IPS DF 6.9 (cell line): Measurements from ENCODE around the gene UCN.
A peak's percentile ranks its signal among the peaks of the same experiment; 100 is the strongest.
"Not testable (repeated sequence)": the region's sequence is repeated elsewhere in the genome, so short reads cannot be mapped to it uniquely, and the experiment has no call there.

Source experiments
- DNase-seq: peaks from one replicate; pipeline ENCODE4 v3.0.0-alpha.2; 2013; ENCODE audit warnings: low read depth, low spot score
- H3K27ac ChIP-seq: one replicate; pipeline ENCODE4 v1.5.1; 2013; ENCODE audit warnings: low read length, control low read depth
- H3K27me3 ChIP-seq: 2 replicates; pipeline ENCODE4 v1.6.1; 2013; ENCODE audit warnings: mild to moderate bottlenecking, low read length; ENCODE audit not compliant: control insufficient read depth, insufficient read depth
- H3K36me3 ChIP-seq: 2 replicates; pipeline ENCODE4 v1.6.1; 2013; ENCODE audit warnings: low read length; ENCODE audit not compliant: control insufficient read depth, insufficient read depth
- H3K4me1 ChIP-seq: 2 replicates; pipeline ENCODE4 v1.6.1; 2013; ENCODE audit warnings: low read length; ENCODE audit not compliant: control insufficient read depth, insufficient read depth
- H3K4me3 ChIP-seq: 2 replicates; pipeline ENCODE4 v1.5.1; 2013; ENCODE audit warnings: mild to moderate bottlenecking, low read length
- H3K9me3 ChIP-seq: 2 replicates; pipeline ENCODE4 v1.6.1; 2013; ENCODE audit warnings: low read length, inconsistent platforms; ENCODE audit not compliant: control insufficient read depth, insufficient read depth
- WGBS: extraction: QIAGEN DNeasy Blood & Tissue Kit; methylation state at CpG from one replicate; pipeline ENCODE4 v1.1.7; 2013; ENCODE audit warnings: mixed read lengths, missing lambda C conversion rate; ENCODE audit not compliant: insufficient read length, insufficient coverage; 5-methylcytosine and 5-hydroxymethylcytosine counted together

UCN gene

GRCh38 chr2:27336173-27336572 is 27.9 kb upstream of the UCN start:
- H3K27me3 ChIP-seq = no peaks in the 10 kb centered on the region
- WGBS = no CpG with 5 or more reads among the region's 7 CpGs
- no peak overlapping the region for H3K4me3 ChIP-seq
- no peak overlapping the region for H3K27ac ChIP-seq
- H3K4me1 ChIP-seq = no peaks in the 10 kb centered on the region
- H3K9me3 ChIP-seq = no peaks in the 10 kb centered on the region
- no peak for DNase-seq
- H3K36me3 ChIP-seq = peaks cover 33% of the 10 kb centered on the region

- Histone ChIP-seq H3K9me3 (no peaks in the 10 kb centered on the region), H3K4me3 (no peak overlapping the region), H3K4me1 (no peaks in the 10 kb centered on the region), H3K27me3 (no peaks in the 10 kb centered on the region), H3K36me3 (peaks cover 33% of the 10 kb centered on the region), H3K27ac (no peak overlapping the region)
- DNase-seq = no peak
- WGBS = no CpG with 5 or more reads among the region's 3 CpGs
These were observed 27.1 kb upstream of the UCN start for GRCh38 chr2:27335311-27335710.

DNA sequence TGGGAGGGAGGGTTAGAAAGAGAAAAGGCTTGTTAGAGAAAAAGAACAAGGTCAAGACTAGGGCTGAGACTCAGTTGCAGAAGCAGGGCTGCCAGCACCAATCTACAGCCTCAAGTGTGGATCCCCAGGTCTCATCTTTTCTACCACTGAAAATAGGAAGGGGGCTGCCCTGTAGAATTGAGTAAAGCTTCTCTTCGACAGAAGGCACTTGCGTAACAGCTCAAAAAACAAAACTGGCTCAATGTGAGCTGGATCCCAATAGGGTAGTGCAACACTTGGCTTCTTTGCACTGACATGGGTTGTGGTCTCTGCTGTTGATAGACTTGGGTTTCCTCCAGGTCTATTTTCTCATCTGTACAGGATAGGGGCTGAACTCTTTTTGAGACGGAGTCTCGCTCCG is 16.5 kb upstream of the UCN start:
- Histone ChIP-seq H3K4me3 (no peak overlapping the region), H3K9me3 (no peaks in the 10 kb centered on the region), H3K27ac (no peak overlapping the region), H3K36me3 (peaks cover 19% of the 10 kb centered on the region; the same call in 1 of the 2 replicates), H3K27me3 (no peaks in the 10 kb centered on the region), H3K4me1 (peaks cover 4% of the 10 kb centered on the region; the same call in 1 of the 2 replicates)
- DNase-seq = no peak
- WGBS = no CpG with 5 or more reads among the region's 5 CpGs

DNA sequence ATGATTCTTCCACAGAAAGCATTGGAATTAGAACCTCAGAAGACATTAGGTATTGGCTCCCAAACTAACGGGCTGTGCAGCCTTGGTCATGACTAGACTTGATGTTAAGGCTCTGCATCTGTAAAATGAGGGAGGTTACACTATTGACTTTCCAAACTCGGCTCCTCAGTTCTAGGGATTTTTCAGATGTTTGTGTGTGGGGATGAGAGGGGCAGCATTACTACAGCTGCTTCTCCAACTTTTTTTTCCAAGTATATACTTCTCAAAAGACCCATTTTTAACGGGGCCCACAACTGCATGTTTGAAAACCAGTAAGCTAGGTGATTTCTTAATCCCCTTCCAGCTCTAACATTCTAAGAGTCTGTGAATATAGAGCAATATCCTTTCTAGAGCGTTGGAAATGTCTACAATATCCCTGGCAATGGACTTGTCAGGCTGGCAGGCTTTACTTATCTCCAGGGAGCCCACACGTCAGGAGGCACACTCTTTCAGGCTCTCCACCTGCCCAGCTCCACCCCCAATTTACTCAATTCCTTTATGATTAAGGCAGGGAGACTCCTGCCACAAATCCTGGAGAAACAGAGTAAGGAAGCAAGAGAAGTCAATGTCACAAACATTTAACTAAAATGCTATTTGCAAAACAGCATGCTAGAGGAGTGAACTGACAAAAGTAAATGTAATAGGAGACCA is 15.5 kb upstream of the UCN start:
- Histone ChIP-seq H3K27me3 (no peaks in the 10 kb centered on the region), H3K9me3 (no peaks in the 10 kb centered on the region), H3K36me3 (peaks cover 14% of the 10 kb centered on the region; the same call in 1 of the 2 replicates), H3K4me3 (peak overlapping the region; percentile 55; the same call in 1 of the 2 replicates), H3K27ac (no peak overlapping the region), H3K4me1 (peaks cover 4% of the 10 kb centered on the region; the same call in 1 of the 2 replicates)
- DNase-seq = no peak
- no CpG with 5 or more reads among the region's 5 CpGs for WGBS

GRCh38 chr2:27322766-27323595 is 14.7 kb upstream of the UCN start, which contains the start of gene MPV17:
Gene MPV17, minus strand, starts transcription at chr2:27323097. Its CDS starts 580 bp downstream, at chr2:27322517.
- H3K4me1 ChIP-seq = peaks cover 4% of the 10 kb centered on the region; the same call in 1 of the 2 replicates
- no peaks in the 10 kb centered on the region for H3K27me3 ChIP-seq
- H3K4me3 ChIP-seq = peak within 1 kb of the TSS; percentile 55
- no peak within 1 kb of the TSS for H3K27ac ChIP-seq
- DNase-seq = peak; percentile 84
- H3K36me3 ChIP-seq = peaks cover 7% of the 10 kb centered on the region; the same call in 1 of the 2 replicates
- no peaks in the 10 kb centered on the region for H3K9me3 ChIP-seq
- no CpG with 5 or more reads among the region's 39 CpGs for WGBS

GRCh38 chr2:27322301-27322765 is 14.1 kb upstream of the UCN start:
- no CpG with 5 or more reads among the region's 10 CpGs for WGBS
- Histone ChIP-seq H3K27ac (no peak overlapping the region), H3K27me3 (no peaks in the 10 kb centered on the region), H3K9me3 (no peaks in the 10 kb centered on the region), H3K4me3 (peak overlapping the region; percentile 55), H3K4me1 (peaks cover 4% of the 10 kb centered on the region; the same call in 1 of the 2 replicates), H3K36me3 (peaks cover 7% of the 10 kb centered on the region; the same call in 1 of the 2 replicates)
- no peak for DNase-seq

DNA sequence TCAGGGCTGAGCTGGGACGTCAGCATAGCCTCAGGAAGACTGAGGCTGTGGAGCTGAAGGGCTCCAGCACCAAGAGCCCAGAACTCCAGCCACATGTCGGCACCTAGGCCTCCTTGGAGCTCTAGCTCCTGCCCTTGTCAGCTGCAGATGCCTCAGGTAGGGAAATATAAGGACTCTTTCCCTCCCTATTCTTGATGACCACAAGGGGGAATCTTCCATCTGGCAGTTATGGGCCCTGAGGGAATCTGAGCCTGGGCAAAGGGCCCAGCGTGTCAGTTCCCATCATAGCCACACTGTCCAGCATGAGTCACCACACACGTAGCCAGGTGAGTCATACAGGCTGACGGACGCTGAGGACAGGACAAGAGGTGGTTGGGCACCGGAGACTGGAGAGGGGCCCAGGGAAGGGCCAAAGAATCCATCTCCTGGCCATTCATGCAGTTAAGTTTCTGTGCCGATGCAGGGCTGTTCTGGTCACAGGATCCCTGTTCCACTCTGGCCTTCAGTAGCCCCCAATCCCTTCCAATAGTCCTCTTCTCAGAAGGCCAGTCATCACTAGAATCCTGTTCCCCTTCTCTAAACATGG is 12.8 kb upstream of the UCN start:
- H3K27me3 ChIP-seq = no peaks in the 10 kb centered on the region
- no peak for DNase-seq
- WGBS = no CpG with 5 or more reads among the region's 8 CpGs
- H3K9me3 ChIP-seq = no peaks in the 10 kb centered on the region
- no peak overlapping the region for H3K27ac ChIP-seq
- H3K4me1 ChIP-seq = peaks cover 5% of the 10 kb centered on the region
- H3K36me3 ChIP-seq = no peaks in the 10 kb centered on the region
- no peak overlapping the region for H3K4me3 ChIP-seq

DNA sequence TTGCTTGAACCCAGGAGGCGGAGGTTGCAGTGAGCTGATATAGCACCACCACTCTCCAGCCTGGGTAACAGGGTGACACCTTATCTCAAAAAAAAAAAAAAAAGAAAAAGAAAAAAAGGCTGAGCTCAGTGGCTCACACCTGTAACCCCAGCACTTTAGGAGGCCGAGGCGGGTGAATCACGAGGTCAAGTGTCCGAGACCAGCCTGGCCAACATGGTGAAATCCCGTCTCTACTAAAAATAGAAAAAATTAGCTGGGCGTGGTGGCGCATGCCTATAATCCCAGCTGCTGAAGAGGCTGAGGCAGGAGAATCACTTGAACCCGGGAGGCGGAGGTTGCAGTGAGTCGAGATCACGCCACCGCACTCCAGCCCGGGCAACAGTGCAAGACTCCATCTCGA is 11.6 kb upstream of the UCN start:
- not testable (repeated sequence) for DNase-seq, H3K36me3 ChIP-seq, H3K27me3 ChIP-seq, H3K9me3 ChIP-seq, H3K27ac ChIP-seq, H3K4me3 ChIP-seq, H3K4me1 ChIP-seq
- no CpG with 5 or more reads among the region's 15 CpGs for WGBS

DNA sequence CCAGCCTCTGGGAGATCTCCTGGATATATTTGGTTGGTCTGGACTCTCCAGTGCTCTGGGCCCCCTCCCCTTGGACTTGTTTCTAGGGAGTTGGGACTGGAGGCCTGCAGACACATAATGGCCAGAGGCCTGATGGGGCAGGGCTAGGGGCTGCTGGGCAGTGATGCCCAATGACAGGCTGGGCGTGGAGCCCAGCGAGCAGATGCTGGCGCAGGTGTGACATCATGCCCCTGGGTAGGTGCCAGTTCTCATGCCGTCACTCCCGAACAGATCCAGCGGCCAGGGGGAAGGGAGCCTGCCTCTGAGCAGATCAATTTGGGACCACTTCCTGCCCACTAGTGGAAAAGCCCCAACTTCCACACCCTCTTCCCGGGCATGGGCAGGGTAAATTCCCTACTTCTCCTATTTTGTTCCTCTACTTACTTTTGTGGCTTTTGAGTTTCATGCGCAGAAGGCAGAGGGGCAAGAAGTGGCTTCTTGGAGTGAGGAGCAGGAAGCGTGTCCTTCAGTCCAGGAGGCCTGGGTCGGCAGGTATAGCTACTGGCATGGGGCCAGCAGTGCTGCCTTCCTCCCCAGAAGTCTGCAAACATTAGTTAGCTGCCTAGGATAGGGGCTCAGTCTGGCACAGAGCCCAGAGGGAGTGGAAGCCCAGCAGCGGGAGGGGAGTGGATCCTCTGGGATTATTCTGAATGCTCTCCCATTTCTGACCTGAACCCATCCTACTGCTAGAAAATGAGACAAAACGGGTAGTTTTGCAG is 8.6 kb upstream of the UCN start:
- no peaks in the 10 kb centered on the region for H3K9me3 ChIP-seq
- peaks cover 4% of the 10 kb centered on the region for H3K4me1 ChIP-seq
- no peaks in the 10 kb centered on the region for H3K27me3 ChIP-seq
- DNase-seq = no peak
- H3K4me3 ChIP-seq = no peak overlapping the region
- WGBS = no CpG with 5 or more reads among the region's 12 CpGs
- no peak overlapping the region for H3K27ac ChIP-seq
- H3K36me3 ChIP-seq = no peaks in the 10 kb centered on the region

- WGBS = no CpG with 5 or more reads among the region's 8 CpGs
These were observed 6.9 kb upstream of the UCN start for GRCh38 chr2:27315122-27315521.

More at GRCh38 chr2:27315122-27315521, 6.9 kb upstream of the UCN start:
- H3K36me3 ChIP-seq = no peaks in the 10 kb centered on the region
- H3K4me3 ChIP-seq = no peak overlapping the region
- H3K4me1 ChIP-seq = peaks cover 4% of the 10 kb centered on the region
- no peaks in the 10 kb centered on the region for H3K27me3 ChIP-seq
- no peak for DNase-seq
- H3K27ac ChIP-seq = no peak overlapping the region
- no peaks in the 10 kb centered on the region for H3K9me3 ChIP-seq
